Aorta (tissue), 5 donors: ENCODE measurements around the gene TMEM132C. TPM values are rescaled to one million over a fixed set of nuclear protein-coding genes. Genes with fewer than 3 reads are reported as not detected.

Experiments
- ATAC-seq: fragments of 200-7000 bp; cut with Tn5 transposase; one replicate; pipeline ENCODE4 v1.9.1; 2022; ENCODE audit warnings: moderate library complexity; ENCODE audit not compliant: low FRiP score
- DNase-seq, 2 donors: peaks; one replicate each; pipeline ENCODE4 v3.0.0-alpha.2; 2020
- H3K27ac ChIP-seq, 2 donors: one replicate each; pipeline ENCODE4 v1.5.1; 2013; ENCODE audit warnings: low read length in 2 of 2, mild to moderate bottlenecking in 2 of 2, moderate library complexity in 2 of 2, control low read depth in 1 of 2, inconsistent platforms in 1 of 2, low read depth in 1 of 2
- H3K27me3 ChIP-seq, 2 donors: one replicate each; pipeline ENCODE4 v1.6.1; 2013; ENCODE audit warnings: control low read depth in 1 of 2, low read length in 1 of 2, mild to moderate bottlenecking in 1 of 2, moderate library complexity in 1 of 2; ENCODE audit not compliant: insufficient read depth in 2 of 2, control insufficient read depth in 1 of 2
- H3K36me3 ChIP-seq, 2 donors: one replicate each; pipeline ENCODE4 v1.6.1; 2013; ENCODE audit warnings: control low read depth in 1 of 2, low read length in 1 of 2, mild to moderate bottlenecking in 1 of 2; ENCODE audit not compliant: insufficient read depth in 2 of 2, control insufficient read depth in 1 of 2
- H3K4me1 ChIP-seq, 2 donors: one replicate each; pipeline ENCODE4 v1.6.1; 2013; ENCODE audit warnings: low read length in 2 of 2, control low read depth in 1 of 2, mild to moderate bottlenecking in 1 of 2, moderate library complexity in 1 of 2; ENCODE audit not compliant: insufficient read depth in 2 of 2, control insufficient read depth in 1 of 2
- H3K4me3 ChIP-seq, 2 donors: one replicate each; pipeline ENCODE4 v1.5.1; 2013; ENCODE audit warnings: low read length in 2 of 2, control low read depth in 1 of 2, mild to moderate bottlenecking in 1 of 2
- H3K9me3 ChIP-seq: one replicate; pipeline ENCODE4 v1.6.1; 2013; ENCODE audit warnings: mild to moderate bottlenecking, low read length; ENCODE audit not compliant: control insufficient read depth
- WGBS, 2 donors: extraction: QIAGEN DNeasy Blood & Tissue Kit; methylation state at CpG; one replicate each; pipeline ENCODE4 v1.1.7; 2013; 5-methylcytosine and 5-hydroxymethylcytosine counted together
- intact Hi-C, 2 donors: fragments of 100-400 bp; cut with DNase I; formaldehyde crosslinking; loops; one replicate each; pipeline versions ENCODE4 v1.14.2 to v1.15.0; 2022
- polyA plus RNA-seq, 2 donors: library from polyadenylated mRNA; stranded (reverse); fragments of 200-250 nt; gene quantifications; one replicate each; pipeline ENCODE4 v1.2.3, GENCODE V29; 2013
- total RNA-seq, 2 donors: library from RNA; stranded (reverse); fragmentation: NEBNext Ultra II Directional; extraction: Animal tissue kit (Norgen Biotek cat#: 25700); gene quantifications; one replicate each; pipeline ENCODE4 v1.2.1, GENCODE V29; 2021
- donor health status: healthy with polysubstance abuse.
- donor health status: Bipolar disorder and iron deficiency.
- donor health status: DM: no; HTN: no; CAD: no.
- donor health status: DM: no; HTN: no; CAD: no.
- donor health status: DM: yes; HTN: yes; CAD: no.

TMEM132C gene
- total and polyA plus RNA-seq, 4 donors = 0.49 to 0.78 TPM; not detected in 2

DNA sequence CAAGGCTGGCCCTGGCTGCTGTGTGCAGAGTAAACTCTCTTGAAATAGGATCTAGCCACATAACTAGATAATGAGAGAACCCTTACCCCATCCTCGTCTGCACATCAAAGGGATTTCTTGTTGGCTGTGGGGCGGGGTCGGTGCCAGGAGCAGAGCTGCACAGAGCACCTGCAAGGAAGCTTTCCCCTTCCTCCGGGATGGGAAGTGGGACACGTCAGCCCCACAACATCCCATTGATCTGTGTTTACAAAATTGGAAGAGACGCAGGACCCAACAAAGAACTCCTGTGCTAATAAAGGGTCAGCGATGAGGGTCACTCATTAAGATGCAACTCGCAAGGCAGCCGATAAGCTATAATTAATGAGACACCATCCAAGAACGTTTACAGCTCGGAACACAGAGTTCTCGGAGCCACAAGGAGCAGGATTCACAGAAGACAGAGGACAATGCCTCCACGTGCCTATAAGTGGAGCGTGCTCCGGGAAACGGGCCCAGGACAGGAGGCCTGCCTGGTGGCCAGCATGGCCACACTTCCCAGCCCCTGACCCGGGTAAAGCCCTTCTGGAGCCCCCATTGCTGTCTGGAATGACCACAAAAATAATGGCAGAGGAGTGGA is 385.3 kb downstream of the TMEM132C start:
- Histone ChIP-seq H3K9me3 (no peaks in the 10 kb centered on the region), H3K4me3 (no peak overlapping the region), H3K4me1 (no peaks in the 10 kb centered on the region), H3K27ac (no peak overlapping the region), H3K36me3 (no peaks in the 10 kb centered on the region), H3K27me3 (no peaks in the 10 kb centered on the region)
- intact Hi-C loops = no loop called here
- ATAC-seq (no peak), DNase-seq (no peak)
- 75 to 76% methylated on average over 17 of the region's 17 CpGs for WGBS, 2 donors

GRCh38 chr12:128654468-128654867 is 387.5 kb downstream of the TMEM132C start:
- H3K4me3 ChIP-seq = no peak overlapping the region
- 40 to 42% methylated on average over 8 of the region's 8 CpGs for WGBS, 2 donors
- ATAC-seq (no peak), DNase-seq (no peak)
- no peaks in the 10 kb centered on the region for H3K27me3 ChIP-seq
- no peaks in the 10 kb centered on the region for H3K4me1 ChIP-seq
- no peak overlapping the region for H3K27ac ChIP-seq
- no peaks in the 10 kb centered on the region for H3K36me3 ChIP-seq
- intact Hi-C loops = no loop called here
- no peaks in the 10 kb centered on the region for H3K9me3 ChIP-seq

GRCh38 chr12:128657378-128657777 is 390.4 kb downstream of the TMEM132C start:
- intact Hi-C loops = no loop called here
- Histone ChIP-seq H3K9me3 (no peaks in the 10 kb centered on the region), H3K27ac (no peak overlapping the region), H3K4me3 (no peak overlapping the region), H3K4me1 (no peaks in the 10 kb centered on the region), H3K36me3 (no peaks in the 10 kb centered on the region), H3K27me3 (no peaks in the 10 kb centered on the region)
- no peak for DNase-seq
- 71 to 77% methylated on average over 3 of the region's 3 CpGs for WGBS, 2 donors
- ATAC-seq = no peak

DNA sequence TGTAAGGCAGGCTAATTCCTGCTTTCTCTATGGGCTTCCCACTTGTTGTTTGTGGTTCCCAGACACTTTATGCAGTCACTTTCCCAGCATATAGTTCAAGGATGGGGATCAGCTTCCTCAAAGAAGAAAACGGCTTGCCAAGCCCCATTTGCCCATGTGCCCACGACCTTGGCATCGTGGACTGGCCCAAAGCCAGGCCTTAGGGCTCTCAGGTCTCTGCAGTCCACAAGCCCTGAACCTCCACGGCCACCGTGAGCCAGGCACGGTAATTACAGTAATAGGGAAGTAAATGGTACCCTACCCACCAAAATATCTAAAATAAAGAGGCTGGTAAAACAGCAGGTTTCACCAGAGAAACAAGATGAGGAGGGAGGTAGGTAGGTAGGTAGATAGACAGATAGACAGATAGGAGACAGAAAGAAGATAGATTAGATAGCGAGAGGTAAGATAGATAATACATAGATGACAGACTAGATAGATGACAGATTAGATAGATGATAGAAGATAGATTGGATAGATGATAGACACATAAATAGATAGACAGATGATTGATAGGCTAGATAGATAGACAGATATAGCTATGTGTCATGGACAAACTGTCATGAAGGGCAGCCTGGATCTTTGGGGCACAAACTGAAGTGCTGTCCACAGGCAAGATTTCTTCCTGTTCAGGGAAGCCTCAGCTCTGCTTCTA is 393.7 kb downstream of the TMEM132C start:
- H3K36me3 ChIP-seq = no peaks in the 10 kb centered on the region
- no peak for ATAC-seq
- WGBS, 2 donors = 64 to 70% methylated on average over 7 of the region's 7 CpGs
- intact Hi-C loops = no loop called here
- H3K27ac ChIP-seq = no peak overlapping the region
- H3K4me1 ChIP-seq = no peaks in the 10 kb centered on the region
- no peak for DNase-seq
- H3K4me3 ChIP-seq = no peak overlapping the region
- peaks cover 1% of the 10 kb centered on the region for H3K9me3 ChIP-seq
- no peaks in the 10 kb centered on the region for H3K27me3 ChIP-seq

GRCh38 chr12:128661226-128661569 is 394.2 kb downstream of the TMEM132C start:
- 54 to 63% methylated on average over 3 of the region's 3 CpGs for WGBS, 2 donors
- Histone ChIP-seq H3K4me1 (no peaks in the 10 kb centered on the region), H3K9me3 (peaks cover 2% of the 10 kb centered on the region), H3K36me3 (no peaks in the 10 kb centered on the region), H3K4me3 (no peak overlapping the region), H3K27me3 (no peaks in the 10 kb centered on the region), H3K27ac (no peak overlapping the region)
- DNase-seq (no peak), ATAC-seq (no peak)
- intact Hi-C loops = no loop called here

DNA sequence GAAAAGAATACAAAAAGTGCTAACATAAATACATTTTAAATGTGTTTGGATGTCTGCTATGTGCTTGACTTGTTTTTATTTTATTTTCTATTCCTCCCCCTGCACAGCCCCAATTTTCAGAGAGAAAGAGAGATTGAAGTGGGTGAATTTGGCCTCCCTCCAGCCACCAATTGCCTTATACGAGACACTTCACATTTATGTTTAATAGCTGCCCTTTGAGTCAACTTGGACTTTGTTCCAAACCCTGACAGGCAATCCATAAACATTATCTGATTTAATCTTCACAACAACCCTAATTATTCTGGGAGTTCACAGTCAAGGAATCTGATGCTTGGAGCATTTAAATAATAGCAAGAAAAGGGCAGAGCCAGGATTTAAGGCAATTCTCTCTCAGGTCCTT is 395.1 kb downstream of the TMEM132C start:
- intact Hi-C loops = no loop called here
- Histone ChIP-seq H3K27me3 (no peaks in the 10 kb centered on the region), H3K36me3 (no peaks in the 10 kb centered on the region), H3K9me3 (peaks cover 2% of the 10 kb centered on the region), H3K27ac (no peak overlapping the region), H3K4me3 (no peak overlapping the region), H3K4me1 (no peaks in the 10 kb centered on the region)
- no peak for ATAC-seq
- WGBS, 2 donors = 9 to 11% methylated on average over 1 of the region's 1 CpG
- no peak for DNase-seq

- peaks cover 2% of the 10 kb centered on the region for H3K9me3 ChIP-seq
- H3K36me3 ChIP-seq = no peaks in the 10 kb centered on the region
- H3K4me1 ChIP-seq = no peaks in the 10 kb centered on the region
- WGBS, 2 donors = 78 to 79% methylated on average over 9 of the region's 9 CpGs
- no peak for ATAC-seq
- intact Hi-C loops = no loop called here
- H3K4me3 ChIP-seq = no peak overlapping the region
- no peak for DNase-seq
- H3K27ac ChIP-seq = no peak overlapping the region
- H3K27me3 ChIP-seq = no peaks in the 10 kb centered on the region
Measured at GRCh38 chr12:128664501-128664900, 397.5 kb downstream of the TMEM132C start.

DNA sequence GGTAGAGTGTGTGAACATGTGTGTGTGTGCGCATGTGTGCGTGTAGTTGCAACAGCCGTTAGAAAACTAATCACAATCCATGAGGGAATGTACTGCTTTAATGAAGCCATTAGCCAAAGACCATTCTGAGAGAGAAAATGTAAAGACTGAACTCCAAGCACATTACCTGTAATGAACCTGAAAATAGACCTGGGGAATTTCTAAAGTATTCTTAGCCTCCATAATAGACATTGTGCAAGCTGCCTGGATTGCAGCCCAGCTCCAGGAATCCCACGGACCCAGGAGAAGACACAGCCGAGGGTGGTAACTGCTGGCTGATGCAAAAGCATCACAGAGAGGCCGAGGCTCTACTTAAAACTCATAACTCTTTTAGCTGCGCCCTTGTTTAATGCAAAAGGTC is 400.2 kb downstream of the TMEM132C start:
- no peaks in the 10 kb centered on the region for H3K4me1 ChIP-seq
- intact Hi-C loops = no loop called here
- no peaks in the 10 kb centered on the region for H3K36me3 ChIP-seq
- H3K4me3 ChIP-seq = no peak overlapping the region
- H3K27me3 ChIP-seq = no peaks in the 10 kb centered on the region
- H3K27ac ChIP-seq = no peak overlapping the region
- WGBS, 2 donors = 71 to 77% methylated on average over 7 of the region's 7 CpGs
- ATAC-seq (no peak), DNase-seq (no peak)
- peaks cover 2% of the 10 kb centered on the region for H3K9me3 ChIP-seq

- Histone ChIP-seq H3K27me3 (peaks cover 0 to 2% of the 10 kb centered on the region in 2 donors), H3K4me1 (no peaks in the 10 kb centered on the region), H3K9me3 (no peaks in the 10 kb centered on the region), H3K36me3 (no peaks in the 10 kb centered on the region), H3K4me3 (no peak overlapping the region), H3K27ac (no peak overlapping the region)
- DNase-seq (no peak), ATAC-seq (no peak)
- 74 to 78% methylated on average over 5 of the region's 5 CpGs for WGBS, 2 donors
- intact Hi-C loops = no loop called here
Measured at GRCh38 chr12:128671528-128672042, 404.6 kb downstream of the TMEM132C start.
